Psoas muscle (tissue), 8 donors: ENCODE results near the gene CST11. TPM values are rescaled to one million over a fixed set of nuclear protein-coding genes. Genes with fewer than 3 reads are reported as not detected.
"Not testable (repeated sequence)": the region's sequence is repeated elsewhere in the genome, so short reads cannot be mapped to it uniquely, and the experiment has no call there.

ENCODE experiments used
- ATAC-seq, 4 donors: fragments of 200-7000 bp; cut with Tn5 transposase; one replicate each; pipeline ENCODE4 v1.9.1; 2020; ENCODE audit warnings: moderate library complexity in 3 of 4, mild to moderate bottlenecking in 2 of 4
- DNase-seq, 2 donors: peaks; one replicate each; pipeline ENCODE4 v3.0.0-alpha.2; 2020
- H3K27ac ChIP-seq: fragments of 200-600 bp; one replicate; pipeline ENCODE4 v1.8.0; 2022
- H3K27me3 ChIP-seq, 3 donors: fragments of 200-600 bp in 1 of 3; one replicate each; pipeline versions ENCODE4 v1.6.1 to v1.8.0; 2013 to 2022; ENCODE audit warnings: low read length in 2 of 3, mild to moderate bottlenecking in 2 of 3, moderate library complexity in 1 of 3; ENCODE audit not compliant: insufficient read depth in 3 of 3
- H3K36me3 ChIP-seq, 2 donors: fragments of 200-600 bp in 1 of 2; one replicate each; pipeline versions ENCODE4 v1.6.1 to v1.8.0; 2013 to 2022; ENCODE audit warnings: low read depth in 1 of 2, mild to moderate bottlenecking in 1 of 2, moderate library complexity in 1 of 2; ENCODE audit not compliant: insufficient read depth in 1 of 2
- H3K4me1 ChIP-seq: fragments of 200-600 bp; one replicate; pipeline ENCODE4 v1.8.0; 2022
- H3K4me3 ChIP-seq: fragments of 200-600 bp; one replicate; pipeline ENCODE4 v1.8.0; 2022; ENCODE audit warnings: mild to moderate bottlenecking
- H3K9me3 ChIP-seq: fragments of 200-600 bp; one replicate; pipeline ENCODE4 v1.8.0; 2022
- CTCF ChIP-seq: fragments of 200-600 bp; IDR thresholded peaks from one replicate; pipeline ENCODE4 v1.8.0; 2022; ENCODE audit warnings: antibody characterized with exemption
- WGBS, 3 donors: extraction: QIAGEN DNeasy Blood & Tissue Kit; methylation state at CpG; one replicate each; pipeline versions ENCODE4 v1.1.6 to v1.1.7; 2013; 5-methylcytosine and 5-hydroxymethylcytosine counted together
- intact Hi-C, 2 donors: fragments of 100-400 bp; cut with DNase I; formaldehyde crosslinking; loops; one replicate each; pipeline versions ENCODE4 v1.11.0 to v1.14.2; 2022
- polyA plus RNA-seq, 3 donors: library from polyadenylated mRNA; stranded (reverse); fragments of 200-250 nt; gene quantifications; one replicate each; pipeline ENCODE4 v1.2.3, GENCODE V29; 2013
- total RNA-seq, 4 donors: library from RNA; stranded (reverse); fragmentation: NEBNext Ultra II Directional in 2 of 4; extraction: Animal tissue kit (Norgen Biotek cat#: 25700) in 2 of 4; gene quantifications; one replicate each; pipeline versions ENCODE4 v1.2.1 to v1.2.4, GENCODE V29; 2021 to 2023
- donor health status: healthy with polysubstance abuse.
- donor health status: DM: no; HTN: no; CAD: no; lungs with moderate emphysema.
- donor health status: Bipolar disorder and iron deficiency.
- donor health status: healthy.
- donor health status: DM: yes; HTN: yes; CAD: no.
- donor health status: DM: no; HTN: no; CAD: no.
- donor health status: DM: no; HTN: no; CAD: no.
- donor health status: DM: yes; HTN: yes; CAD: no.

Gene CST11
- total and polyA plus RNA-seq, 7 donors, result not detected

GRCh38 chr20:23475395-23475794 lies 22.7 kb upstream of the CST11 start:
- ATAC-seq (no peak), DNase-seq (no peak)
- no peak for TF ChIP-seq CTCF
- WGBS, 3 donors, result 90 to 91% (median 90%) methylated on average over 5 of the region's 5 CpGs
- H3K27me3 ChIP-seq, result no peaks in the 10 kb centered on the region
- intact Hi-C loops, result loop anchor here in 1 of 2 donors (5.0 kb wide), 1 partner anchor 1487 kb away; no protein-coding TSS in a partner anchor
- no peaks in the 10 kb centered on the region for H3K36me3 ChIP-seq
- H3K9me3 ChIP-seq, result no peaks in the 10 kb centered on the region
- no peak overlapping the region for H3K27ac ChIP-seq
- H3K4me3 ChIP-seq, result no peak overlapping the region
- H3K4me1 ChIP-seq, result no peaks in the 10 kb centered on the region

GRCh38 chr20:23473293-23473692 lies 20.6 kb upstream of the CST11 start:
- DNase-seq, H3K36me3 ChIP-seq, H3K27me3 ChIP-seq, H3K9me3 ChIP-seq, ATAC-seq, H3K4me1 ChIP-seq, H3K4me3 ChIP-seq, H3K27ac ChIP-seq, intact Hi-C loops: not testable (repeated sequence)
- 17 to 54% (median 35%) methylated on average over 2 of the region's 2 CpGs for WGBS, 3 donors

GRCh38 chr20:23472306-23472705 lies 19.6 kb upstream of the CST11 start:
- H3K27me3 ChIP-seq, H3K4me3 ChIP-seq, H3K9me3 ChIP-seq, DNase-seq, H3K36me3 ChIP-seq, H3K27ac ChIP-seq, H3K4me1 ChIP-seq, intact Hi-C loops, ATAC-seq: not testable (repeated sequence)
- 59 to 74% (median 60%) methylated on average over 5 of the region's 5 CpGs for WGBS, 3 donors

- DNase-seq, H3K4me3 ChIP-seq, H3K27ac ChIP-seq, H3K27me3 ChIP-seq, ATAC-seq, H3K9me3 ChIP-seq, H3K36me3 ChIP-seq, H3K4me1 ChIP-seq, intact Hi-C loops: not testable (repeated sequence)
- WGBS, 3 donors, result 79 to 84% (median 84%) methylated on average over 3 of the region's 3 CpGs
These were observed 14.3 kb upstream of the CST11 start for GRCh38 chr20:23466961-23467360.

- Histone ChIP-seq H3K27me3 (peaks cover 0 to 2% (median 0%) of the 10 kb centered on the region in 3 donors), H3K27ac (no peak overlapping the region)
- WGBS, 3 donors, result 30 to 97% (median 94%) methylated on average over 1 of the region's 1 CpG
These were observed 8.5 kb upstream of the CST11 start for GRCh38 chr20:23461180-23461579.

GRCh38 chr20:23459461-23460150 lies 6.9 kb upstream of the CST11 start:
- Histone ChIP-seq H3K9me3 (no peaks in the 10 kb centered on the region), H3K27ac (no peak overlapping the region), H3K36me3 (no peaks in the 10 kb centered on the region), H3K27me3 (no peaks in the 10 kb centered on the region), H3K4me3 (no peak overlapping the region), H3K4me1 (no peaks in the 10 kb centered on the region)
- no peak for TF ChIP-seq CTCF
- WGBS, 3 donors, result 45 to 61% (median 58%) methylated on average over 3 of the region's 3 CpGs
- ATAC-seq, result no peak
- no peak for DNase-seq
- intact Hi-C loops, result no loop called here

More at GRCh38 chr20:23461180-23461579, 8.5 kb upstream of the CST11 start:
- Histone ChIP-seq H3K36me3 (no peaks in the 10 kb centered on the region), H3K4me3 (no peak overlapping the region), H3K9me3 (no peaks in the 10 kb centered on the region), H3K4me1 (no peaks in the 10 kb centered on the region)
- no peak for TF ChIP-seq CTCF
- intact Hi-C loops, result no loop called here
- no peak for DNase-seq
- no peak for ATAC-seq
